CD4-positive, alpha-beta T cell (primary cell): Measurements from ENCODE around the gene OXSM. TPM values are rescaled to one million over a fixed set of nuclear protein-coding genes. Genes with fewer than 3 reads are reported as not detected.
A peak's percentile ranks its signal among the peaks of the same experiment; 100 is the strongest.

ENCODE experiments used
- ATAC-seq: fragments of 200-7000 bp; cut with Tn5 transposase; one replicate; pipeline ENCODE4 v1.10.0; 2022; ENCODE audit warnings: mild to moderate bottlenecking; ENCODE audit not compliant: poor library complexity
- CTCF ChIA-PET: fragments of 350-600 bp; sonication (Branson Sonifier 250); formaldehyde crosslinking; loops from one replicate; lab custom pipeline; 2021; ENCODE audit warnings: antibody characterized with exemption, inconsistent platforms; lab: Charles Lee
- POLR2A ChIA-PET: fragments of 350-600 bp; sonication (Branson Sonifier 250); formaldehyde crosslinking; loops from one replicate; lab custom pipeline; 2021; ENCODE audit warnings: antibody characterized with exemption, inconsistent platforms; lab: Charles Lee
- DNase-seq, 14 experiments: peaks; one replicate each; pipeline ENCODE4 v3.0.0-alpha.2; 2013 to 2020; ENCODE audit warnings: mixed read lengths in 2 of 14
- H3K27ac ChIP-seq, 2 donors: one replicate each; pipeline versions ENCODE4 v1.5.1 to v1.7.0; 2013; ENCODE audit warnings: low read length in 2 of 2, low read depth in 1 of 2, mild to moderate bottlenecking in 1 of 2
- H3K27me3 ChIP-seq, 2 experiments: 1 replicate in 1 of 2; 2 replicates in 1 of 2; pipeline versions ENCODE4 v1.6.1 to v1.7.0; 2013; ENCODE audit warnings: low read length in 2 of 2, control low read depth in 1 of 2, mild to moderate bottlenecking in 1 of 2, moderate library complexity in 1 of 2; ENCODE audit not compliant: insufficient read depth in 2 of 2, control insufficient read depth in 1 of 2
- H3K36me3 ChIP-seq: one replicate; pipeline ENCODE4 v1.6.1; 2013; ENCODE audit warnings: low read length, control low read depth; ENCODE audit not compliant: insufficient read depth
- H3K4me1 ChIP-seq: one replicate; pipeline ENCODE4 v1.6.1; 2013; ENCODE audit warnings: low read length, control low read depth; ENCODE audit not compliant: insufficient read depth
- H3K4me3 ChIP-seq: one replicate; pipeline ENCODE4 v1.5.1; 2013; ENCODE audit warnings: mild to moderate bottlenecking, low read length, moderate library complexity
- H3K9me3 ChIP-seq, 2 experiments: 1 replicate in 1 of 2; 2 replicates in 1 of 2; pipeline versions ENCODE4 v1.6.1 to v1.7.0; 2013; ENCODE audit warnings: low read length in 2 of 2, mild to moderate bottlenecking in 2 of 2, control low read depth in 1 of 2, moderate library complexity in 1 of 2; ENCODE audit not compliant: control insufficient read depth in 1 of 2, insufficient read depth in 1 of 2
- H3K27ac Mint-ChIP-seq: one replicate; pipeline ENCODE4 v1.8.0; 2020; ENCODE audit warnings: mixed read lengths
- H3K27me3 Mint-ChIP-seq: one replicate; pipeline ENCODE4 v1.8.0; 2021; ENCODE audit warnings: mixed read lengths
- H3K36me3 Mint-ChIP-seq: one replicate; pipeline ENCODE4 v1.8.0; 2021; ENCODE audit warnings: low read depth, mixed read lengths
- H3K4me1 Mint-ChIP-seq: one replicate; pipeline ENCODE4 v1.8.0; 2021; ENCODE audit warnings: low read depth, mixed read lengths
- H3K4me3 Mint-ChIP-seq: one replicate; pipeline ENCODE4 v1.8.0; 2020; ENCODE audit warnings: mild to moderate bottlenecking, mixed read lengths
- H3K9me3 Mint-ChIP-seq: one replicate; pipeline ENCODE4 v1.8.0; 2020; ENCODE audit warnings: mixed read lengths
- intact Hi-C, 2 experiments: fragments of 100-400 bp; cut with DNase I in 1 of 2; cut with micrococcal nuclease in 1 of 2; formaldehyde crosslinking; loops; one replicate each; pipeline versions ENCODE4 v1.15.1 to v1.9.0; 2023 to 2025; cut with DNase I, micrococcal nuclease
- total RNA-seq, 174 experiments: library from RNA in 2 of 174; stranded (reverse) in 2 of 174; gene quantifications; one replicate each; pipeline ENCODE4 v1.2.3 and lab custom pipeline; 2021 to 2026
- TF ChIP-seq, protein P1 (sequence below): fragments of 200-600 bp; IDR thresholded peaks from one replicate; pipeline ENCODE4 v1.8.0; 2022; ENCODE audit warnings: antibody characterized with exemption, mild to moderate bottlenecking

Gene OXSM
- total RNA-seq, 2 experiments from 2014 or later: 6.2 to 7.9 TPM

DNA sequence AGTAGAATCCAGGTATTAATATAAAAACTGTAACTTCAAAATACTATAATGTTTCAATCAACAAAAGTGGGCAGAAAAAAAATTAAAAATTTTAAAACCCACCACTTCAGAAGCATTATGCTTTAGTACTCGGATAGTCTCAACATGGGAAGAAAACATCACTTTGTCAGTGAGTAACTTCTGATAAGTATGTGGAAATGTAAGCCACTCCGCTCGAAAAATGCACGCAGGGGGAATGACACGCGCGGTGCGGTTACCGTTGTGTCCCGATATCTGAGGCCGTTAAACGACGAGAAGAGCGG, 7.3 kb upstream of the OXSM start:
- peaks cover 32% of the 10 kb centered on the region for H3K36me3 Mint-ChIP-seq
- CTCF ChIA-PET: no interaction called here
- peak overlapping the region; percentile 96 for H3K27ac Mint-ChIP-seq
- TF ChIP-seq, protein P1, sequence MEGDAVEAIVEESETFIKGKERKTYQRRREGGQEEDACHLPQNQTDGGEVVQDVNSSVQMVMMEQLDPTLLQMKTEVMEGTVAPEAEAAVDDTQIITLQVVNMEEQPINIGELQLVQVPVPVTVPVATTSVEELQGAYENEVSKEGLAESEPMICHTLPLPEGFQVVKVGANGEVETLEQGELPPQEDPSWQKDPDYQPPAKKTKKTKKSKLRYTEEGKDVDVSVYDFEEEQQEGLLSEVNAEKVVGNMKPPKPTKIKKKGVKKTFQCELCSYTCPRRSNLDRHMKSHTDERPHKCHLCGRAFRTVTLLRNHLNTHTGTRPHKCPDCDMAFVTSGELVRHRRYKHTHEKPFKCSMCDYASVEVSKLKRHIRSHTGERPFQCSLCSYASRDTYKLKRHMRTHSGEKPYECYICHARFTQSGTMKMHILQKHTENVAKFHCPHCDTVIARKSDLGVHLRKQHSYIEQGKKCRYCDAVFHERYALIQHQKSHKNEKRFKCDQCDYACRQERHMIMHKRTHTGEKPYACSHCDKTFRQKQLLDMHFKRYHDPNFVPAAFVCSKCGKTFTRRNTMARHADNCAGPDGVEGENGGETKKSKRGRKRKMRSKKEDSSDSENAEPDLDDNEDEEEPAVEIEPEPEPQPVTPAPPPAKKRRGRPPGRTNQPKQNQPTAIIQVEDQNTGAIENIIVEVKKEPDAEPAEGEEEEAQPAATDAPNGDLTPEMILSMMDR: no peak
- Histone ChIP-seq H3K27me3 (no peaks in the 10 kb centered on the region), H3K36me3 (peaks cover 8% of the 10 kb centered on the region), H3K4me1 (peaks cover 26% of the 10 kb centered on the region), H3K27ac (peak overlapping the region; percentile 72 to 79), H3K9me3 (no peaks in the 10 kb centered on the region), H3K4me3 (peak overlapping the region; percentile 82)
- no peak for DNase-seq
- H3K4me1 Mint-ChIP-seq: peaks cover 64% of the 10 kb centered on the region
- intact Hi-C loops: loop anchor here (2.0 to 10.0 kb wide), 4 partner anchors 74 to 1978 kb away; partner anchors contain the start of genes NKIRAS1 (in 1 of the 2), RPL15 (in 1 of the 2), TOP2B (in 1 of the 2) and UBE2E1 (in 1 of the 2)
- POLR2A ChIA-PET: interaction anchor here (1.0 to 1.7 kb wide), 10 partner anchors 10 to 1866 kb away, joined by 3 to 16 read pairs (median 6); partner anchors contain the start of genes NKIRAS1, RPL15 and TOP2B
- no peaks in the 10 kb centered on the region for H3K9me3 Mint-ChIP-seq
- H3K4me3 Mint-ChIP-seq: peak overlapping the region; percentile 96
- ATAC-seq: no peak
- no peaks in the 10 kb centered on the region for H3K27me3 Mint-ChIP-seq

DNA sequence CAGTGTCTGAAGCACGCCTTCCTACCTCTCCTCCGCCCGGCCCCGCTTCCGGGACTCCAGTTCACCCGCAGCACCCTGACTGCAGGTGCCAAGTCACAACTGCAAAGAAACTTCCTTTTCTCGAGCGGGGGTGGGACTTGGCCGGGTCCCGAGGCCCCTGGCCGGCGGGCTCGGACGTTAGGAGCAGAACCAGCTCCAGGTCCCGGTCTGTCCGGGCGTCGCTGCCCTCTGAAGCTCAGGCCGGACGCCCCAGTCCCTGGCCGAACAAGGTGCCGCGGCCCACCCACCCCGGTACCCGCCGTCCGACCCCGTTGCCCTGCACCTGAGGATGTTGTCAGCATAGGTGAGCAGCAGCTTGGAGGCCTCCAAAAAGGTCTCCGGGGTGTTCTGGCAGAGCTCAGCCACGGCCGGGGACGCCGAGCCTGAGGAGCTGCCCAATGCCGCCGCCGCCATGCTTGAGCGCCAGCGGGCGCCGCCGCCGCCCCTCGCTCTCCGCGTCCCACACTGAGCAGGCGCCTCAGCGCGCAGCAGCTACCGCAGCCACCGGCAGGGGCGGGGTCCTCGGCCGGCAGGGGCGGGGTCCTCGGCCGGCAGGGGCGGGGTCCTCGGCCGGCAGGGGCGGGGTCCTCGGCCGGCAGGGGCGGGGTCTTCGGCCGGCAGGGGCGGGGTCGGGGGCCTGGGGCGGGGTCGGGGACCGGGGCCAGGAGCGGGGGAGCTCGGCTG, 6.8 kb upstream of the OXSM start, which contains the start of gene NGLY1:
TSS of gene NGLY1 (minus strand) at position 506 of the 723 bp plus-strand sequence. CDS start at position 453, 53 bp downstream.
- Mint-ChIP-seq H3K9me3 (no peaks in the 10 kb centered on the region), H3K27ac (peak within 1 kb of the TSS; percentile 96), H3K36me3 (peaks cover 27% of the 10 kb centered on the region), H3K4me3 (peak within 1 kb of the TSS; percentile 96), H3K4me1 (peaks cover 64% of the 10 kb centered on the region), H3K27me3 (no peaks in the 10 kb centered on the region)
- DNase-seq (peak; percentile 71 to 93 (median 82)), ATAC-seq (peak; percentile 89)
- TF ChIP-seq, protein P1: no peak
- peak within 1 kb of the TSS; percentile 82 for H3K4me3 ChIP-seq
- CTCF ChIA-PET: no interaction called here
- intact Hi-C loops: loop anchor here (2.0 to 10.0 kb wide), 4 partner anchors 74 to 1978 kb away; partner anchors contain the start of genes NKIRAS1 (in 1 of the 2), RPL15 (in 1 of the 2), TOP2B (in 1 of the 2) and UBE2E1 (in 1 of the 2)
- peaks cover 3% of the 10 kb centered on the region for H3K36me3 ChIP-seq
- peak within 1 kb of the TSS; percentile 72 to 79 for H3K27ac ChIP-seq
- H3K9me3 ChIP-seq: no peaks in the 10 kb centered on the region
- POLR2A ChIA-PET: interaction anchor here (1.0 to 1.7 kb wide), 14 partner anchors 10 to 1867 kb away, joined by 3 to 16 read pairs (median 4); partner anchors contain the start of genes NKIRAS1, RPL15 and TOP2B
- peaks cover 26% of the 10 kb centered on the region for H3K4me1 ChIP-seq
- no peaks in the 10 kb centered on the region for H3K27me3 ChIP-seq

DNA sequence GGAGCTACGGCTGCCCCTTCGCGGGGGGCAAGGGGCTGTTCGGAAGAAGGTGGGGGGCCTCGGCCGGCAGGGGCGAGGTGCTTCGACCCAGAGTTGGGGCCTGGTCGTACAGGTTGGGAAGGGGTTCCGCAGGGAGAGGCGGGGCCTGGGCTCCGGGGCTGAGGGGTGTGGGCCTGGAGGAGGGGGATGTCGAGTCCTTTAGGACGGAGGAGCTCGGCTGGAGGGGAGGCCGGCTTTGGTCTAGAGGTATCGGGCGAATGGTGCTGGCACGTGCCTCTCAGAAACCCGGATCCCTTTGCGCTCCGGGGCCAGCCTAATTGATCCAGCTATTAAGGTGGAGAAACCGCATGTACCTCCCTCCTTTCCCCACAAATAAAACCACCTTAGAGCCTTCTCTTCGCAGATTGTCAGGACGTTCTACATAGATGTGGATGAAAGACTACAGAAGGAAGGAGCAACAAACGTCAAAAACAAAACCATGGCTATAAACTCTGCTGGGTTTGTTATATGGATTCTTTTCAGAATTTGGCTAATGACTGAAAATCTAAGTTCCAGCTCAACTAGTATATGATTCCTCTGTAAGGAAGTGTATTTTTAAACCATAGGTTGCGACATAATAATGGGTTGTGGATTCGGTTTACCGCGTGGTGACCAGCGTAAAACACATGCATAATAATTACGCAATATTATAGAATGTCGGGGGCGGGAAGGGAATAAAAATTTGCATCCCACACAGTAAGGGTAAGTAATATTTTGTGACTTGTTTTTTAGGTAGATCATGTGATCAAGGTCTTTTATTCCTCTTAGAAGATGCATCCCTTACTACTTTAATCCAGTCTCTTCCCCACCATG, 6.0 kb upstream of the OXSM start:
- DNase-seq: peak in 2 of 14 experiments; percentile 39 to 67
- H3K4me3 Mint-ChIP-seq: peak overlapping the region; percentile 93
- TF ChIP-seq, protein P1: no peak
- Histone ChIP-seq H3K4me3 (peak overlapping the region; percentile 81), H3K9me3 (no peaks in the 10 kb centered on the region), H3K27ac (peak overlapping the region; percentile 26 to 55), H3K36me3 (no peaks in the 10 kb centered on the region), H3K27me3 (no peaks in the 10 kb centered on the region), H3K4me1 (peaks cover 26% of the 10 kb centered on the region)
- intact Hi-C loops: loop anchor here (2.0 to 10.0 kb wide), 4 partner anchors 73 to 1979 kb away; partner anchors contain the start of genes TOP2B (in 2 of the 2), NKIRAS1 (in 1 of the 2), RPL15 (in 1 of the 2) and UBE2E1 (in 1 of the 2)
- peak; percentile 15 for ATAC-seq
- H3K4me1 Mint-ChIP-seq: peaks cover 64% of the 10 kb centered on the region
- H3K36me3 Mint-ChIP-seq: peaks cover 19% of the 10 kb centered on the region
- peak overlapping the region; percentile 89 for H3K27ac Mint-ChIP-seq
- POLR2A ChIA-PET: interaction anchor here (1.0 to 1.7 kb wide), 14 partner anchors 11 to 1867 kb away, joined by 3 to 16 read pairs (median 4); partner anchors contain the start of genes NKIRAS1, RPL15 and TOP2B
- no peaks in the 10 kb centered on the region for H3K27me3 Mint-ChIP-seq
- H3K9me3 Mint-ChIP-seq: no peaks in the 10 kb centered on the region
- CTCF ChIA-PET: no interaction called here
